Breast epithelium (tissue), 4 donors: ENCODE results near the gene NANOS2. TPM values are rescaled to one million over a fixed set of nuclear protein-coding genes. Genes with fewer than 3 reads are reported as not detected.

ENCODE experiments used
- DNase-seq, 2 donors: peaks; one replicate each; pipeline ENCODE4 v3.0.0-alpha.2; 2019; ENCODE audit warnings: low spot score in 2 of 2
- H3K27ac ChIP-seq, 2 donors: fragments of 200-600 bp; sonication (generic) in 1 of 2; one replicate each; pipeline ENCODE4 v1.5.1; 2016 to 2019; ENCODE audit warnings: mild to moderate bottlenecking in 1 of 2
- H3K27me3 ChIP-seq, 2 donors: fragments of 200-600 bp; sonication (generic) in 1 of 2; one replicate each; pipeline versions ENCODE4 v1.5.1 to v1.6.0; 2017 to 2019; ENCODE audit warnings: control low read depth in 1 of 2, mild to moderate bottlenecking in 1 of 2
- H3K36me3 ChIP-seq: fragments of 200-600 bp; one replicate; pipeline ENCODE4 v1.5.1; 2019
- H3K4me1 ChIP-seq, 2 donors: fragments of 200-600 bp; sonication (generic); one replicate each; pipeline ENCODE4 v1.5.1; 2016 to 2019; ENCODE audit warnings: control low read depth in 1 of 2
- H3K4me3 ChIP-seq, 3 donors: fragments of 200-600 bp; sonication (generic); 1 replicate in 2 of 3; 2 replicates in 1 of 3; pipeline ENCODE4 v1.5.1; 2016 to 2019; ENCODE audit warnings: mild to moderate bottlenecking in 3 of 3, moderate library complexity in 2 of 3
- H3K9me3 ChIP-seq, 2 donors: fragments of 200-600 bp; sonication (generic) in 1 of 2; one replicate each; pipeline ENCODE4 v1.5.1; 2016 to 2019; ENCODE audit warnings: control low read depth in 1 of 2
- CTCF ChIP-seq, 3 donors: fragments of 450-650 bp; IDR thresholded peaks; one replicate each; pipeline ENCODE4 v1.5.1; 2016 to 2017; ENCODE audit warnings: antibody characterized with exemption in 3 of 3, mild to moderate bottlenecking in 3 of 3, moderate library complexity in 3 of 3
- POLR2A ChIP-seq: fragments of 450-650 bp; IDR thresholded peaks from one replicate; pipeline ENCODE4 v1.6.1; 2016; ENCODE audit warnings: antibody characterized with exemption, mild to moderate bottlenecking, moderate library complexity
- POLR2AphosphoS5 ChIP-seq, 3 donors: sonication (generic); formaldehyde crosslinking; IDR thresholded peaks; one replicate each; pipeline ENCODE4 v1.6.1; 2017; ENCODE audit warnings: antibody characterized with exemption in 3 of 3
- intact Hi-C: fragments of 100-400 bp; cut with DNase I; formaldehyde crosslinking; loops from one replicate; pipeline ENCODE4 v1.15.1; 2023; ENCODE audit warnings: low total_unique reads
- total RNA-seq, 3 donors: library from RNA; depleted of rRNA; stranded (reverse); fragments of >200 nt; gene quantifications; one replicate each; pipeline ENCODE4 v1.1.0, GENCODE V29; 2016

The NANOS2 gene
- total RNA-seq, 3 donors from 2014 or later, result not detected

- H3K27ac ChIP-seq, result no peak overlapping the region
- intact Hi-C loops, result no loop called here
- peaks cover 0 to 4% of the 10 kb centered on the region in 2 donors for H3K27me3 ChIP-seq
- H3K4me1 ChIP-seq, result no peaks in the 10 kb centered on the region
- no peaks in the 10 kb centered on the region for H3K9me3 ChIP-seq
- DNase-seq, result no peak
- H3K36me3 ChIP-seq, result no peaks in the 10 kb centered on the region
- no peak overlapping the region for H3K4me3 ChIP-seq
- TF ChIP-seq POLR2A (no peak), CTCF (IDR thresholded peaks at IDR 0.05) (no peak), POLR2AphosphoS5 (IDR thresholded peaks at IDR 0.05) (no peak)
Measured at GRCh38 chr19:45906221-45906620, 8.4 kb downstream of the NANOS2 start.

- no peak for DNase-seq
- no peak for TF ChIP-seq POLR2A
- Histone ChIP-seq H3K4me1 (no peaks in the 10 kb centered on the region), H3K27ac (no peak overlapping the region), H3K36me3 (no peaks in the 10 kb centered on the region), H3K27me3 (no peaks in the 10 kb centered on the region), H3K4me3 (no peak overlapping the region), H3K9me3 (no peaks in the 10 kb centered on the region)
- intact Hi-C loops, result no loop called here
Measured at GRCh38 chr19:45905011-45905410, 9.6 kb downstream of the NANOS2 start.

- peak in 1 of 3 donors; percentile 11 for TF ChIP-seq CTCF (IDR thresholded peaks at IDR 0.05)
- TF ChIP-seq POLR2AphosphoS5 (IDR thresholded peaks at IDR 0.05), result peak; percentile 56 to 69 (median 61)
- TF ChIP-seq POLR2A, result peak; percentile 49
- Histone ChIP-seq H3K36me3 (no peaks in the 10 kb centered on the region), H3K9me3 (no peaks in the 10 kb centered on the region), H3K27me3 (no peaks in the 10 kb centered on the region), H3K4me1 (no peaks in the 10 kb centered on the region), H3K27ac (peak overlapping the region; percentile 77 to 89), H3K4me3 (peak overlapping the region; percentile 59 to 79 (median 75))
- intact Hi-C loops, result no loop called here
- peak; percentile 96 to 97 for DNase-seq
Measured at GRCh38 chr19:45902651-45903625, 11.6 kb downstream of the NANOS2 start.

GRCh38 chr19:45901912-45902650, 12.5 kb downstream of the NANOS2 start, which contains the start of gene MYPOP:
MYPOP (minus strand) TSS chr19:45902613; CDS start chr19:45901773, 840 bp downstream.
- no peaks in the 10 kb centered on the region for H3K4me1 ChIP-seq
- intact Hi-C loops, result loop anchor here (1.0 kb wide), 1 partner anchor 28 kb away; no protein-coding TSS in a partner anchor
- TF ChIP-seq CTCF (IDR thresholded peaks at IDR 0.05) (no peak), POLR2AphosphoS5 (IDR thresholded peaks at IDR 0.05) (no peak), POLR2A (no peak)

GRCh38 chr19:45901432-45901911, 13.1 kb downstream of the NANOS2 start:
- DNase-seq, result no peak
- H3K4me1 ChIP-seq, result no peaks in the 10 kb centered on the region
- intact Hi-C loops, result loop anchor here (1.0 kb wide), 1 partner anchor 29 kb away; no protein-coding TSS in a partner anchor

More at GRCh38 chr19:45901912-45902650, 12.5 kb downstream of the NANOS2 start, which contains the start of gene MYPOP:
- Histone ChIP-seq H3K4me3 (peak within 1 kb of the TSS; percentile 59 to 79 (median 75)), H3K27ac (peak within 1 kb of the TSS; percentile 77 to 89), H3K27me3 (no peaks in the 10 kb centered on the region), H3K9me3 (no peaks in the 10 kb centered on the region), H3K36me3 (no peaks in the 10 kb centered on the region)
- peak in 1 of 2 donors; percentile 21 for DNase-seq

More at GRCh38 chr19:45901432-45901911, 13.1 kb downstream of the NANOS2 start:
- Histone ChIP-seq H3K27me3 (no peaks in the 10 kb centered on the region), H3K4me3 (peak overlapping the region; percentile 59 to 79 (median 75)), H3K27ac (no peak overlapping the region), H3K36me3 (no peaks in the 10 kb centered on the region), H3K9me3 (no peaks in the 10 kb centered on the region)
- TF ChIP-seq CTCF (IDR thresholded peaks at IDR 0.05) (no peak), POLR2AphosphoS5 (IDR thresholded peaks at IDR 0.05) (no peak), POLR2A (no peak)
